HG02973 (cell line): ENCODE measurements around the gene PEX6.

Experiments used
- ATAC-seq: cut with Tn5 transposase; IDR thresholded peaks from one replicate; pipeline ENCODE4 v1.9.1; 2021; ENCODE audit warnings: moderate library complexity; ENCODE audit not compliant: unreplicated experiment

The PEX6 gene

GRCh38 chr6:42936398-42936797 lies 42.6 kb downstream of the PEX6 start:
- ATAC-seq: no peak

DNA sequence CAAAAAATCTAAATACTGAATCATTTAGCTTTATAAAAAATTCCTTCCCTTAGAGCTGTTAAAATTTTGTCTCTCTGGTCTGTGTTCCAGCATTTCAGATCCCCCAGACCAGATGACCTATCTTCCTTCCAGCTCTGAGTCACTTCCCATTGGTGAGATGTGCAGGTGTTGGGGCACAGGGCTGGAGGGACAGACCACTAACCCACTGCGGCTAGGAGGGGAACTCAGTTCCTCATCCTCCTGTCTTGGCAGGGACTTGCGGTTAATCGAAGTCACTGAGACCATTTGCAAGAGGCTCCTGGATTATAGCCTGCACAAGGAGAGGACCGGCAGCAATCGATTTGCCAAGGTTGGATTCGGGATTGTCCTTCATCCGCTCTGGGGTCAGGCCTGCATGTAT lies 43.7 kb downstream of the PEX6 start:
- no peak for ATAC-seq

DNA sequence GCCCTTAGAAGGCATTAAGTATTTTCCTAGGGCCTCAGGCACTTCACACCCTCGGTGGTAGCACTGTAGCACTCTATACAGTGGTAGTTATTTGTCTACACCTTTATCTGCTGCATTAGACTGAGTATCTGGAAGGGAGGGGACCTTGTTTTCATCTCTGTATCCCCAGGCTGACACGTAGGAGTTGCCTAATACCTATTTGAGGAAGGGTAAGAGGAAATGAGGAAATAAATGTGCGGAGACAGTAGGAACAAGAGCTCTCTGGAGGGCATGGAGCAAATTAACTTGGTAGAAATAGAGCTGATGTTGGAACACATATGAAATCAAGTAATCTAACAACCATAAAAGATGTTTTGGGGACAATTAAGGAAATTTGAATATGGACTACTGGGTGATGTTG lies 45.8 kb downstream of the PEX6 start:
- ATAC-seq: no peak

GRCh38 chr6:42932412-42932811 lies 46.6 kb downstream of the PEX6 start:
- no peak for ATAC-seq

DNA sequence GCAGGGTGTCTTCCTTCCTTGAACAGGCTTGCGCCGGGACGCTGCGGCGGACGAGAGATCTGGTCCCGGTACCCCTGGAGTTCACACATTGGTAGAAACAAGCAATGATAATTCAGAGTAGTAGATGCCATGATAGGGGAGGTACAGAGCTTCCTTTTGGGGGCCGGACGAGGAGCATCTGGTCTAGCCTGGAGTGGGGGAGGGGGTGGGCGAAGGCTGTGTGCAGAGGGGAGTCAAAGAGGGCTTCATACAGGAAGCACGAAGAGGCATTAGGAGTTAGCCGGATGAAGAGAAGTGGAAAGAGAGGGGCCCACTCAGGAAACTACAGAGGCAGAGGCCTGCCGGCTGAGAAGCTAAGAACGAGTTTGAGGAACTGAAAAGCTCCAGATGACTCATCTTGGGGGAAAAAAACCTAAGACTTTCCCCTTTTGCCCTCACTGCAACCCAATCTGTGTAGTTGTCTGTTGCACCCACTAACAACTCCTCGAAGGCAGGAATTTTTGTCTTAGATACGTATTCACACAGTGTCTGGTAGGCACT lies 49.1 kb downstream of the PEX6 start:
- ATAC-seq: peak; percentile 41

DNA sequence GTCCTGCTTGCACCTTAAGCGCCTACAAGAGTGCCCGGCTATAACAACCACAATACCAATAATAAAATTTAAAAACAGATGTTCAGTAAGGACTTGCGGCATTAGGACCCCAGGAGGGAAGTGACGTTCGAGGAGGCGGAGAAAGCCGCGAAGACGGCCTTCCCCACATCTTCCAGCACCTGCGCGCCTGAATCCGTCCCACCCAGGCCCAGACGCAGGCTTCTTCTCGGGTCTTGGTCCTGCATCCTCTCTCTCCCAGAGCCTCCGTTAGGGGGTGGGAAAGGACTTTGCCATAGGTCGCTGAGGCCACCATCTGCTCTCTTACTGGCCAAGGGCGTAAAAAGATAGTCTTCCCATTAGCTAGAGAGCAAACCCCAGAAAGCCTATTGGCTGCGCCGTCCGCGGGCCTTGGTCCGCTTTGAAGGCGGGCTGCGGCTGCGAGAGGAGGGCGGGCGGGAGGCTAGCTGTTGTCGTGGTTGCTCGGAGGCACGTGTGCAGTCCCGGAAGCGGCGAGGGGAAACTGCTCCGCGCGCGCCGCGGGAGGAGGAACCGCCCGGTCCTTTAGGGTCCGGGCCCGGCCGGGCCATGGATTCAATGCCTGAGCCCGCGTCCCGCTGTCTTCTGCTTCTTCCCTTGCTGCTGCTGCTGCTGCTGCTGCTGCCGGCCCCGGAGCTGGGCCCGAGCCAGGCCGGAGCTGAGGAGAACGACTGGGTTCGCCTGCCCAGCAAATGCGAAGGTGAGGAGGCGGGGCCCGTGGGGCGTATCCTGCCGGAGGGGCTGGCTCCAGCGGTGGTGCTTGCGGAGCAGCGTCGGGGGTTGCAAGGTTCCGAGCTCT lies 49.8 kb downstream of the PEX6 start, which contains the start of gene CNPY3:
Gene CNPY3, plus strand, starts transcription at position 495 of the 835 bp plus-strand sequence. Its CDS starts 91 bp downstream, at position 586.
- ATAC-seq: peak; percentile 60

DNA sequence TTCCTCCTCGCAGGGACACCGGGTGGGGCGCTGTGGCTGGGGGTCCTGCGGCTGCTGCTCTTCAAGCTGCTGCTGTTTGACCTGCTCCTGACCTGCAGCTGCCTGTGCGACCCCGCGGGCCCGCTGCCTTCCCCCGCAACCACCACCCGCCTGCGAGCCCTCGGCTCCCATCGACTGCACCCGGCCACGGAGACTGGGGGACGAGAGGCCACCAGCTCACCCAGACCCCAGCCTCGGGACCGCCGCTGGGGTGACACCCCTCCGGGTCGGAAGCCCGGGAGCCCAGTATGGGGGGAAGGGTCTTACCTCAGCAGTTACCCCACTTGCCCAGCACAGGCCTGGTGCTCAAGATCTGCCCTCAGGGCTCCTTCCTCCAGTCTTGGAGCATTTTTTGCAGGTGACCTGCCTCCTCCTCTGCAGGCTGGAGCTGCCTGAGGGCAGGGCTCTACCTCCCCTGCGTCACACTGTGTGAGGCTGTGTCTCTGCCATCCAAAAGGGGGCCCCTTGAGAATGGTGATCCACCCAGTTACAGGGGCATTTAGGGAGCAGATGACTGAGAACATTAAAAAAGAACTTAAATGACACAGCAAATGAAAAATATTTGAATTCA lies 53.6 kb downstream of the PEX6 start:
- no peak for ATAC-seq

DNA sequence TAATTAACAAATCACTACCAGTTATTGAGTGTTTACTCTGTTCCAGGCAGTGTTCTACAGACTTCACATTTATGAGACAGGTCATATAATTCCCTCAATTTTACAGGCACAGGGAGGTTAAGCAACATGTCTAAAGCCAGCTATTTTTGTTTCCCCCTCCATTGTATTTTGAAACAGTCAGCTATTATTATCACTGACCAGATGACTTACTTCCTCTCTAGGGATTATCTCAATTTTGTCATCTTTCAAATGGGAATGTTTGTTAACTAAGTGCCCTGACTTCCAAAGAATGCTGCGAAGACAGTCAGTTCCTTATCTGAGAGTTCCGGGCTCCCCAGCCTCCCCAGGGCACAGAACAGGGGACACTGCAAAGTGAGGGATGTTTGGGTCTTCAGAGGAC lies 55.3 kb downstream of the PEX6 start:
- ATAC-seq: no peak

DNA sequence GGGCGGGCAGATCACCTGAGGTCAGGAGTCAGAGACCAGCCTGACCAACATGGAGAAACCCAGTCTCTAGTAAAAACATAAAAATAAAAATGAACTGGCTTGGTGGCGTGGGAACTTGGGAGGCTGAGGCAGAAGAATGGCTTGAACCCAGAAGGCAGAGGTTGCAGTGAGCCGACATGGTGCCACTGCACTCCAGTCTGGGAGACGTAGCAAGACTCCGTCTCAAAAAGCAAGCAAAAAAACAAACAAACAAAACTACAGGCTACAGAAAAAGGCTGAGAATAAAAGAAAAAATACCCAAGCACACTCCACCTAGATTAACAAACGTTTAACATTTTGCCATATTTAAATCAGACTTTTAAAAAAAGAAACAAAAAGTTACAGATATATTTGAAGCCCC lies 57.2 kb downstream of the PEX6 start:
- ATAC-seq: no peak

GRCh38 chr6:42916288-42916687 lies 62.7 kb downstream of the PEX6 start:
- ATAC-seq: no peak

- no peak for ATAC-seq
Measured at GRCh38 chr6:42915732-42916131, 63.2 kb downstream of the PEX6 start, which contains the start of gene PTCRA. TSS of gene PTCRA (plus strand) at chr6:42916053. CDS start at chr6:42916070, 17 bp downstream.

- no peak for ATAC-seq
Measured at GRCh38 chr6:42914546-42914945, 64.4 kb downstream of the PEX6 start.
